ENCODE results near the gene C19orf67. TPM values are rescaled to one million over a fixed set of nuclear protein-coding genes. Genes with fewer than 3 reads are reported as not detected.

Gene C19orf67
- under 1 TPM in 1 of 2 experiments, not detected in 1; 0.23 TPM for total RNA-seq

DNA sequence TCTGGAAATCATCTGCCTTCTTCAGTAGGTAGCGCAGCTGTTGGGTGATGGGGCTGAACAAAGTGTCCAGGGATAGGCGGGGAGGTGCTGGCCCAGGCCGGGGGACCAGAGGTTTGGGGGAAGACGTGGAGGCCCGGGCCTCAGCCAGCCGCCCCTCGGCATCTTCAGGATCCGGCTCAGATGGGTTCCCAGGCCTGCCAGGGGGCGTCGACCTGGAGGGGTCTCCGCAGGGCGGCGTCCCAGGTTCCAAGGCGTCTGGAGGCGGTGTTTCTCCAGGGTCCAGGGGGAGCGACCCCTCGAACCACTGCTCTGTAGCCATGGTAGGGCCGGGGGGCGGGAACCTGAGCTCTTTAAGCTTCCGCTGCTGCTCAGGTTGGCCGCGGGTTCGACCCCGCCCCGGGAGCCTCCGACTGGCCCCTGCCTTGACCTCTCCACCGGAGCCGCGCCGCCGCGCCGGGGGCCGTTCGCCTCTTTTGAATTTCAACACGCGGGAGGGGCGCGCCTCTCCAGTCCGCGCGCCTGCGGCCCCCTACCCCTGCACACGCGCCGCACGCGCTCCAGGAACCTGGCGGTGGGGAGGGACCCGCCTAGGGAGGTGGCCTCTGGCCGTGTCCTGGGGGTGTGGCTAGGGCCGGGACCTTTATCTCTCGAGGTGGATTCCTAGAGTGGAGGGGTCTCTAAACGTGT is at the start of gene C19orf67:
Gene C19orf67, minus strand, starts transcription at position 475 of the 687 bp plus-strand sequence. Its CDS starts 156 bp downstream, at position 319.

GRCh38 chr19:14117668-14118164 is 32.1 kb upstream of the C19orf67 start, which contains the start of gene PRKACA:
PRKACA (minus strand) TSS chr19:14117762; CDS start chr19:14117547, 215 bp downstream.

DNA sequence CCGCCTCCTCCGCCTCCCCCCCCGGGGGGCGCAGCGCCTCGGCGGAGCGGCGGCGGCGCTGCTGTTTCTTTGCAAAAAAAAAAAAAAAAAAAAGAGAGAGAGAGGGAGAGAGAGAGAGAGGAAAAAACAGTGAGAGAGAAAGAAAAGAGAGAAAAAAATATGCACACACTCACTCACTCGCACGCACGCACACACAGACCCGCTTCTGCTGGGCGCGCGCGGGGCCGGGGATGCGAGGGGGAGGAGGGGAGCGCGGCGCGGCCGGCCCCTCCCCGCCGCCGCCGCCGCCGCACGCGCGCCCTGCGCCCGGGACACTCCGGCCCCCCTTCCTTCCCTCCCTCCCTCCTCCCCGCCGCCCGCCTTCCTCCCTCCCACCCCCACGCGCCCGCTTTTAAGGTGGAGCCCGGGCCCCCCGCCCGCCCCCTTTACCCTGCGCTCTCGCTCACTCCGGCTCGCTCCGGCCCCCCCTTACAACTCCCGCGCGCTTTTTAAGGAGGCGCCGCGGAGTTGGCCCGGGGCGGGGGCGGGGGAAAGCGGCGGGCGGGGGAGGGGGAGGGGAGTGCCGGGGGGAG is 5.0 kb upstream of the C19orf67 start, which contains the start of gene SAMD1:
Gene SAMD1, minus strand, starts transcription at position 243 of the 572 bp plus-strand sequence.

DNA sequence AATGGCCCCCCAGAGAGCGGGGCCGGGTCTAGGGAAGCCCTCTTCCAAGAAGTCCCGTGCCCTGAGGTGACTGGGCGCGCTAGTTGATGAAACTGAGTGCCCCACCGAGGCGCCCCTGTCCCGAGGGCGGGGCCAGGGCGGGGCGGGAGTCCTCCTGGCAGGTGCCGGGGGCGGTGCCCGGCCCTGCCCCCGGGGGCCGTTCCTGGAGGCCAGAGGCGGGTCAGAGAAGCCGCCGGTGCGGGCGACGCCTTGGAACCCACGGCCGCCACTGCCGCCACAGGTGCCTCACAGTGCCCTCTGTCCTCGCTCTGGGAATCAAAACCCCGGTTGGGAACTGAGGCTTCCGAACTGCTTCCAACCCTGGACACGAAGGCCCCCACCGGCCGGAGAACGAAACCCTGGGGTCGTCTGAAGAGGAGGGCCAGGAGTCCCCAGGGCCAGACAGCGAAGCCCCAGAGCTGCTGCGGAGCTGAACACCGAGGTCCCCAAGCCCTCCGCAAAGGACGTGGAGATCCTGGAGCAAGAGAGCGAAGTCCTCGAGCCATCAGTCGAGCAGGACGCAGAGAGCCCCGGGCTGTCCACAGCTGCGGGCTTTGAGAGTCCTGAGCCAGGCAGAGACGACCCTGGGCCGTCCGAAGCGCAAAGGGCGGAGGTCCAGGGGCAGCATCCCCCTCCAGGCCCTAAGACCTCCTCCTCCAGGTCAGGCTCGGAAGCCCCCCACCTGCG is 12.9 kb downstream of the C19orf67 start, which contains the start of gene MISP3:
Gene MISP3, plus strand, starts transcription at position 252 of the 726 bp plus-strand sequence. CDS start 524 bp downstream, outside the sequence.

GRCh38 chr19:14061751-14062557 is 23.6 kb downstream of the C19orf67 start, which contains the start of gene PALM3:
PALM3 (minus strand) TSS chr19:14062076; CDS start chr19:14061980, 96 bp downstream.

GRCh38 chr19:14031719-14032480 is 53.7 kb downstream of the C19orf67 start, which contains the start of gene IL27RA:
IL27RA (plus strand) TSS chr19:14031762; CDS start chr19:14031873, 111 bp downstream.

Other genes starting within 250 kb of the C19orf67 start
- gene NANOS3, start 208.6 kb downstream of the C19orf67 start, total RNA-seq = under 1 TPM in 1 of 2 experiments, not detected in 1; 0.55 TPM
- 1 to 10 TPM; 5.1 to 5.8 TPM for gene BRME1, start 179.7 kb downstream of the C19orf67 start, total RNA-seq
- gene CC2D1A, start 179.6 kb downstream of the C19orf67 start, total RNA-seq = 10 to 100 TPM; 27.9 to 31.5 TPM
- gene PODNL1, start 147.4 kb downstream of the C19orf67 start, total RNA-seq = under 1 TPM; 0.50 to 0.70 TPM
- 10 to 100 TPM; 66.7 to 69.5 TPM for gene DCAF15, start 133.3 kb downstream of the C19orf67 start, total RNA-seq
- gene RFX1, start 79.5 kb downstream of the C19orf67 start, total RNA-seq = 10 to 100 TPM; 15.6 to 16.8 TPM
- not detected for gene RLN3, start 57.6 kb downstream of the C19orf67 start, total RNA-seq
- 10 to 100 TPM; 82.9 to 83.3 TPM for gene IL27RA, start 54.0 kb downstream of the C19orf67 start, total RNA-seq
- gene PALM3, start 23.7 kb downstream of the C19orf67 start, total RNA-seq = not detected
- gene MISP3, start 13.0 kb downstream of the C19orf67 start, total RNA-seq = 1 to 10 TPM; 1.6 to 1.8 TPM
- gene SAMD1, start 5.0 kb upstream of the C19orf67 start, total RNA-seq = 10 to 100 TPM; 63.2 to 68.6 TPM
- 10 to 100 TPM; 58.0 to 65.0 TPM for gene PRKACA, start 32.0 kb upstream of the C19orf67 start, total RNA-seq
- 10 to 100 TPM; 80.3 to 82.8 TPM for gene ASF1B, start 50.8 kb upstream of the C19orf67 start, total RNA-seq
- 10 to 100 TPM; 13.6 to 14.7 TPM for gene ADGRL1, start 120.4 kb upstream of the C19orf67 start, total RNA-seq

Measured in activated naive CD4-positive, alpha-beta T cell treated with anti-CD3 and anti-CD28 coated beads, Interleukin-2, amount 10 ng/mL, durations not matched to agents 5 hours and 36 hours (primary cell).